ENCODE measurements around the gene MED6. TPM values are rescaled to one million over a fixed set of nuclear protein-coding genes. Genes with fewer than 3 reads are reported as not detected.

MED6 gene
- total and polyA plus RNA-seq, 8 donors = 12.6 to 71.0 (median 26.5) TPM

- Histone ChIP-seq H3K27ac (no peak overlapping the region), H3K36me3 (peaks cover 8 to 28% (median 24%) of the 10 kb centered on the region in 4 donors), H3K4me1 (peaks cover 0 to 6% (median 3%) of the 10 kb centered on the region in 4 donors), H3K27me3 (no peaks in the 10 kb centered on the region), H3K9me3 (peaks cover 0 to 12% (median 4%) of the 10 kb centered on the region in 4 donors), H3K4me3 (no peak overlapping the region)
- no peak for TF ChIP-seq POLR2A (IDR thresholded peaks at IDR 0.05)
- TF ChIP-seq POLR2AphosphoS5 (IDR thresholded peaks at IDR 0.05) = no peak
- no peak for TF ChIP-seq EP300 (IDR thresholded peaks at IDR 0.05)
- no peak for TF ChIP-seq CTCF (IDR thresholded peaks at IDR 0.05)
- intact Hi-C loops (cut with DNase I; ENCODE audit: low total_unique reads) = no loop called here
- no peak for DNase-seq
Measured at GRCh38 chr14:70558356-70558755, 42.1 kb downstream of the MED6 start.

- no peaks in the 10 kb centered on the region for H3K9me3 ChIP-seq
- intact Hi-C loops (cut with DNase I; ENCODE audit: low total_unique reads) = no loop called here
- peak overlapping the region in 3 of 4 donors; percentile 6 to 19 (median 12) for H3K4me3 ChIP-seq
- H3K27ac ChIP-seq = no peak overlapping the region
- peaks cover 0 to 10% (median 2%) of the 10 kb centered on the region in 4 donors for H3K36me3 ChIP-seq
- H3K27me3 ChIP-seq = no peaks in the 10 kb centered on the region
- TF ChIP-seq CTCF (IDR thresholded peaks at IDR 0.05) (no peak), POLR2A (IDR thresholded peaks at IDR 0.05) (no peak), EP300 (IDR thresholded peaks at IDR 0.05) (no peak)
- H3K4me1 ChIP-seq = peaks cover 0 to 6% (median 3%) of the 10 kb centered on the region in 4 donors
- peak in 1 of 2 donors; percentile 36 for DNase-seq
- 25 to 42% (median 37%) methylated on average over 19 of the region's 19 CpGs for WGBS, 5 donors
Measured at GRCh38 chr14:70555890-70556289, 44.6 kb downstream of the MED6 start.

- no peaks in the 10 kb centered on the region for H3K27me3 ChIP-seq
- 62 to 87% (median 77%) methylated on average over 5 of the region's 5 CpGs for WGBS, 5 donors
- TF ChIP-seq POLR2AphosphoS5 (IDR thresholded peaks at IDR 0.05) (no peak), CTCF (IDR thresholded peaks at IDR 0.05) (no peak), EP300 (IDR thresholded peaks at IDR 0.05) (no peak)
- H3K9me3 ChIP-seq = peaks cover 0 to 21% (median 8%) of the 10 kb centered on the region in 4 donors
- intact Hi-C loops (cut with DNase I; ENCODE audit: low total_unique reads) = no loop called here
- H3K4me3 ChIP-seq = no peak overlapping the region
- no peak overlapping the region for H3K27ac ChIP-seq
- peaks cover 0 to 15% (median 6%) of the 10 kb centered on the region in 4 donors for H3K36me3 ChIP-seq
- no peak for DNase-seq
- no peaks in the 10 kb centered on the region for H3K4me1 ChIP-seq
Measured at GRCh38 chr14:70538087-70538486, 62.4 kb downstream of the MED6 start.

- H3K27me3 ChIP-seq = no peaks in the 10 kb centered on the region
- H3K4me1 ChIP-seq = no peaks in the 10 kb centered on the region
- DNase-seq = no peak
- 29 to 98% (median 75%) methylated on average over 1 of the region's 1 CpG for WGBS, 5 donors
- TF ChIP-seq POLR2AphosphoS5 (IDR thresholded peaks at IDR 0.05) (no peak), POLR2A (IDR thresholded peaks at IDR 0.05) (no peak), CTCF (IDR thresholded peaks at IDR 0.05) (no peak), EP300 (IDR thresholded peaks at IDR 0.05) (no peak)
- no peak overlapping the region for H3K4me3 ChIP-seq
- H3K27ac ChIP-seq = no peak overlapping the region
- peaks cover 0 to 25% (median 8%) of the 10 kb centered on the region in 4 donors for H3K36me3 ChIP-seq
- intact Hi-C loops (cut with DNase I; ENCODE audit: low total_unique reads) = no loop called here
- peaks cover 0 to 21% (median 10%) of the 10 kb centered on the region in 4 donors for H3K9me3 ChIP-seq
Measured at GRCh38 chr14:70536830-70537229, 63.6 kb downstream of the MED6 start.

Data from stomach (tissue), 9 donors.